NCI-H524 (cell line): ENCODE measurements around the gene HADHA.

ENCODE experiments used
- DNase-seq, 2 experiments: peaks; one replicate each; lab custom pipeline; 2025; lab: John Stamatoyannopoulos, UW

Gene HADHA

DNA sequence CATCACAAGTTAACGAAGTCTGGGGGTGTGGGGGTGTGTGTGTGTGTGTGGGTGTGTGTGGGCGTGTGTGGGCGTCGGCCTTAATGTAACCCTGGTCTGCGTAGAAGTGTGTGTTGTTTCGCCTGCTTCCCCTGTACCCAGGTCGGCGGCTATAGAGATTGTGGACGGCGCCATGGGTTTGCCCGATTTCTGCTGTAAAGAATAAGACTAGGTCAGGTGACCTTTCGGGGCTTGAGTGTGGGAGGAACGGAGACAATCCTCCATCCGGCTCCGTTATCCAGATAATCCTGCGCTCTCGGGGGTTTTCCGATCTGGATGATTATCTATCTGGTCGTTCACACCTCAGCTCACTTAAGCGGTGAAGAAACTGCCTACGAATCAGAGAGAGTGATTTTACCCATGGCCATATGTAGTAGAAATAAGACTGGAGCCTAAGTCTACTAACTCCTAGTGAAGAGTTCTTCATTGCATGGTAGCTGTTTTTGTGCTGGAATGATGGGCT lies 850 bp upstream of the HADHA start:
- peak; percentile 62 to 76 for DNase-seq

GRCh38 chr2:26243470-26244308 lies 743 bp downstream of the HADHA start:
- DNase-seq, result peak in 1 of 2 experiments; percentile 38

DNA sequence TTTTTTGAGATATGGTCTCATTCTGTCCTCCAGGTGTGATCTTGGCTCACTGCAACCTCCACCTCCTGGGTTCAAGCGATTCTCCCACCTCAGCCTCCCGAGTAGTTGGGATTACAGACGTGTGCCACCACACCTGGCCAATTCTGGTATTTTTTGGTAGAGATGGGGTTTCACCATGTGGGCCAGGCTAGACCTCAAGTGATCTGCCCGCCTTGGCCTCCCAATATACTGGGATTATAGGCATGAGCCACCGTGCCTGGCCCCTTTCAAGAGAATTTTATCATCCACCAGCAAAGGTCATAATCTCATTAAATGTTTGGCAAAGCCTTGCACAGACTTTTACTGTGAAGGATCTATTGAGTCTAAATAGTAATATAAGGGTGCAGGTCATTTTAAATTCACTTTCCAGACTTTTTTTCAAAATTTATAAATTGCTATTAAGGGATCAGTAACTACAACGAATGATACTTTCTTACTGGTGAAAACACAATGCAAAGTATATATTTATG lies 2.5 kb downstream of the HADHA start:
- no peak for DNase-seq

- DNase-seq, result no peak
These were observed 6.0 kb downstream of the HADHA start for GRCh38 chr2:26238311-26238958.

- no peak for DNase-seq
These were observed 6.6 kb downstream of the HADHA start for GRCh38 chr2:26237868-26238267.

DNA sequence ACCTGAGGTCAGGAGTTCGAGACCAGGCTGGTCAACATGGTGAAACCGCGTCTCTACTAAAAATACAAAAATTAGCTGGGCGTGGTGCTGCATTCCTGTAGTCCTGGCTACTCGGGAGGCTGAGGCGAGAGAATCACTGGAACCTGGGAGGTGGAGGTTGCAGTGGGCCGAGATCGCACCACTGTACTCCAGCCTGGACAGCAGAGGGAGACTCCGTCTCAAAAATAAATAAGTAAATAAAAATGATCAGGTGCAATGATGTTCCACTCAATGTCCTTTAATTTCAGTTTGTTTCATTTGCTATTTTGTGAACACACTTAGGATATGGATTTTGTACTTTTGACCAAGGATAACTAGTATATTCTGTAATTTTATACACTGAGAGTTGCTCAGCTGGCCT lies 9.3 kb downstream of the HADHA start:
- peak in 1 of 2 experiments; percentile 13 for DNase-seq

GRCh38 chr2:26230806-26231205 lies 13.6 kb downstream of the HADHA start:
- no peak for DNase-seq

GRCh38 chr2:26229595-26229994 lies 14.8 kb downstream of the HADHA start:
- DNase-seq, result no peak

DNA sequence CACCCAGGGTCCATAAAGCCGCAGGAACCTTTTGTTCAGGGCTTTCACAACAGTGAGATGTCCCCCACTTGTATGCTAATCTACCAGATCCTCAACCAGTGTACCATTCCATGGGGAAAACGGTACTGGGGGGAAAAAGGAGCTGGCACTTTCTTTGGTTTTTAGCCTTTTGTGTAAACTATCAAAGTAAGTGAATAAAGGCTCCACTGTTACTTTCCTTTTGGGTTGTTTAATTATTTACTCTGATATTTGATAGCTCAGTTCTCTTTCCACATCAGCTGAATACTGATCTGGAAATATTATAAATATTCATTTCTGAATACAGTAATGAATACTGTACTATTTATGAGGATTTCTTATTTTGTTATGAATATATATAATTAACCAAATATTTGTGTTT lies 20.3 kb downstream of the HADHA start:
- DNase-seq, result no peak

GRCh38 chr2:26223018-26223417 lies 21.4 kb downstream of the HADHA start:
- DNase-seq, result peak; percentile 56 to 89

DNA sequence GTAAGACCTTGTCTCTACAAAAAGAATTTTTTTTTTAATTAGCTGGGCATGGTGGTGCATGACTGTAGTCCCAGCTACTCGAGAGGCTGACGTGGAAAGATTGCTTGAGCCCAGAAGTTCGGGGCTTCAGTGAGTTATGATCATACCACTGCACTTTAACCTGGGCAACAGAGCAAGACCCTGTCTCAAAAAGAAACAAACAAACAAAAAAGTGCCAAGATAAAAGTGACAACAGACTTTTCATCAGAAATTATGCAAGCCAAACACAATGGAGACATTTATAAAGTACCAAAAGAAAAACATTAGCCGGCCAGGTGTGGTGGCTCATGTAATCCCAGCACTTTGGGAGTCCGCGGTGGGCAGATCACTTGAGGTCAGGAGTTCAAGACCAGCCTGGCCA lies 26.7 kb downstream of the HADHA start:
- no peak for DNase-seq

DNA sequence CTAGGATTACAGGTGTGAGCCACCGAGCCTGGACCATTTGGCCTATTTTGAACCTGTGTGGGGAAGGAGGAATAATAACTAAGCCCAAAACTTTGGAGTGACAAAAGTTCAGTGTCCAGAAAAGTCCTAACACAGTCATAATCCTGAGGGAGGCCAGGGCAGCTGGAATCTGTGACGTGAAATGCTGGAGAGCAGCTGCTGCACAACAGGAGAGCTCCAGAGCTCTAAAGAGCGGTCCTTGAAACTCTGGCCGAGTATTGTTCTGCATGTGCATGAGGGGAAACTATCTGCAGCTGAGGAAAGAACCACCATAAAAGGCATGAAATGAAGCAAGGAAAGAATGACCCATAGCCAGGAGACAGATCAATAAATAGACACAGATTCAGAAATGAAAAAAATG lies 27.8 kb downstream of the HADHA start:
- DNase-seq, result no peak

DNA sequence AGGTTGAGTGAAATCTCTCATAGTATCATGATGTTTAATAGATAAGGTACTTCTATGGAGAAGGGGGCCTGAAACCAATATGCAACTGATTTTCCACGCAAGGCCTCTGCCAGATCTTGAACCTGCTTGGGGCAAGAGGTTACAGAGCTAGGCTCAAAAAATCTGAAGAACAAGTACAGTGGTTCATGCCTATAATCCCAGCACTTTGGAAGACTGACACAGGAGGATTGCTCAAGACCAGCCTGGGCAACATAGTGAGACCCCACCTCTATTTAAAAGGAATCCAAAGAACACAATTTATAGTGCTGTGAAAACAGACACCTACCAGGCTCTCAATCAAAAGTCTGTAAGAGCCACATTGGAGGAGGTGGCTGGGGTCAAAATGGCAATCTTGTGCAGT lies 28.6 kb downstream of the HADHA start:
- no peak for DNase-seq

DNA sequence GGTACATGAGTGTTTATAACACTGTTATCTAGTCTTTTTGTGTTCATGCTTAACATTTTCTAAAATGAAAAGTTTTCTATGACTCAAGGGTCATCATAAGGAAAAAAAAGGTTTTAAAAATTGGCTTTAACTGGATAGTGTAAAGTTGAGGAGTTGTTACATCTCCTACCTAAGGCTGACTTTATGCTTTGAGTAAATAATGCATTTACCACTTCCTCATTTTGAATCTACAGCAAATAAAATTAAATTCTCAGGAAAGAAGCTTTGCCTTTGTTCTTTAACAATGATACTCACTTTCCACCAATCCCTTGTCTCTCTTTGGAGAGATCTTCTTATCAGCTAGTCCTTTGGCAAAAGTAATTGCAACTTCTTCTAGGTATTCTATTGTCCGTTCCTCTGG lies 29.7 kb downstream of the HADHA start:
- no peak for DNase-seq

DNA sequence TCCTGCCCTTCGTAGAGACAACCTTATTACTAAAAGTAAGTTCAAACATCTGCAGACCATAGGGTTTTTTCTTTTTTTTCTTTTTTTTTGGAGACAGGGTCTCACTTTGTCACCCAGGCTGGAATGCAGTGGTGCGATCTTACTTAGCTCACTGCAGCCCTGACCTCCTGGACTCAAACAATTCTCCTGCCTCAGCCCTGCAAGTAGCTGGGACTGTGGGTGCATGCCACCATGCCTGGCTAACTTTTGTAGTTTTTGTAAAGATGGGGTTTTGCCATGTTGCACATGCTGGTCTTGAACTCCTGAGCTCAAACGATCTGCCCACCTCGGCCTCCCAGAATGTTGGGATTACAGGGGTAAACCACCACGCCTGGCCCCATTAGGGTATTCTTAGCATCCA lies 32.4 kb downstream of the HADHA start:
- no peak for DNase-seq

- DNase-seq, result no peak
These were observed 40.5 kb downstream of the HADHA start for GRCh38 chr2:26203906-26204305.

DNA sequence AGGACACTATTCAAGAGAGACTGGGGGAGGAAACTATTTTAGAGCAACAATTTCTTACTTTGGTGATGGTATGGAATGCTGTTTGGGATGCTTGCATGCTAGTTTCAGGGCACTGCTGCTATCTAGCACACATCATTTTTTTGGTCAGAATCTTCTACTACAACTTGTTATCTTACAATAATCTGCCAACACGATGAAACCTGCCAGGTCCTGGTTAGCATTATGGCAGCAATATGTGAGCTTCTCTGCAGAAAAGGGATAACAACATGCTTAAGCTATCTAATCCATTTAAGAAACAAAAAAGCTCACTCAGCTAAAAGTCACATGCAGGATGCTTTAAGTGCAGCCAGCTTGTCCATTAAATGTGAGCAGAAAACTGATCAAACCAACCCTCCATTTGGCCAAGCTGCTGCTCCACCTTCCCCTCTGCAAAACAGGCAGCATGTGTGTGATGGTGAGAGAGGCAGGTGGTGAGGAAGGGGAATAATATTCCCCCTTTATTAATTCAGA lies 41.4 kb downstream of the HADHA start:
- DNase-seq, result peak; percentile 60 to 94

GRCh38 chr2:26197516-26197915 lies 46.9 kb downstream of the HADHA start:
- DNase-seq, result no peak

GRCh38 chr2:26196683-26197418 lies 47.6 kb downstream of the HADHA start:
- DNase-seq, result no peak

DNA sequence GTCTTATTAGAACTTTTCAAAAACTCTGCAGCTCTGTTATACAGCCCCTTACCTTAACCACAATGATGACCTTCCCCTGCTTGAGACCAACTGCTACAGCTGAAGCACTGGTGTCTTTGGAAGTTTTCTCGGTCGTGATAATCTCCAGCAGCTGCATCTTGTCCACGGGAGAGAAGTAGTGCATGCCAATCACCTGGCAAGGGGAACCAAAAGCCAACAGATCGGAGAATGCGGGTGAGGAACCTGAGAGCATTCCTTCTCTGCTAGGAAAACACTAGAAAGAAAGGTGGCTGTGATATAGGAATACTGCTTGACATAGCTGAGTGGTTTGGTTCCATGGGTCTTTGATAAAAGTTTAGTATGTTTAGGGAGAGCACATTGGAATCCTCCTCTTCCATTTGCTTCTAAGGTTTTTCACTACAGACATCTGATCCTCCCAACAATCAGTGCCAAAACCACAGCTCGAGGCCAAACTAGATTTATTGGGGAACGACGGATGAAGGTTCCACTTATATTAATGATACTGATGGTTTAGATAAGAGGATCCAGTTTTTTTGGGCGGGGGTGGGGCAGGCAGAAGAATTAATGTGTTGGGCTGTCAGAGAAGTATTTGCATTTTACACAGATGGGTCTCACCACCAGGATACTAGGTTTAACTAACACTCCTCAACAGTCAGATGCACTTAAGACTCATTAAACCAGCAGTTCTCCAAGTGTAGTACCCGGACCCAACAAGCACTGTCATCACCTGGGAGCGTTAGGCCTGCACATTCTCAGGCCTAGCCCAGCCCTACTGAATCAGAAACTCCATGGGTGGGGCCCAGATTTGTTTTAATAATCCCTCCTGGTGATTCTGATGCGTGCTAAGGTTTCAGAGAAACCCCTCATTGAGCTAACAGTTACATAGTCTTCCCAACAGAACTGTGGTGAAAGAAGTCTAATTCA lies 49.1 kb downstream of the HADHA start:
- DNase-seq, result no peak

DNA sequence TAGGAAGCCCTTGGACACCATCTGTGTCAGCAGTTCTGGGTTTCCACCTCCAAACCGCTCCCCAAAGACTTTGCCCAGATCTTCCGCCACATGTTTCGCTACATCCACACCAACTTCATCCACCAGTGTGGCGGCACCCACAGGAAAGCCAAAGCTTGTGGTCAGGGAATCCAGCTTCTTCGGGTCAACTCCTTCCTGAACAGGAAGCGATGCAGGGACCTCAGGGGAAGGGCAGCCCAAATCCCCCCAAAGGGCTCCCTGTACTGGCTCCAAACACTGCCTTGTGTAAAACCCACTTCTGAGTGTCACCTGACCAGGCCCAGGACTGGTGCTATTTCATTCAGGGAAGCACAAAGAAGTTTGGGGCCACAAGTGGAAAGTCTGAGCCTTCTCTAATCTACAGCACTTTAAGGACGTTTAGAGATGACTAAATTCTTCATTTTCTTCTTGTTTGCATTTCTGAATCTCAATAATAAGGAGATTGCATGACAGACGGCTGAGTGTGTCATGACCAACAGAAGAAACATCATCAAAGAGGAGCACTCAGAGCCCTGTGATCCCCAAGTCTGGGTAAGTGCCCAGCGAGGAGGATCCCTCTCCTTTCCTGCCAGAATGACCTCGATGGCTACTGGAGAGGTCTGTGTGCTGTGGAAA lies 50.7 kb downstream of the HADHA start:
- no peak for DNase-seq
